Left lung (tissue), 10 donors: ENCODE results near the gene ZNF462. TPM values are rescaled to one million over a fixed set of nuclear protein-coding genes. Genes with fewer than 3 reads are reported as not detected.

Experiments
- ATAC-seq: fragments of 200-7000 bp; cut with Tn5 transposase; one replicate; pipeline ENCODE4 v1.9.1; 2020; ENCODE audit warnings: moderate library complexity
- DNase-seq, 4 donors: peaks; one replicate each; pipeline ENCODE4 v3.0.0-alpha.2; 2013 to 2020
- H3K27ac ChIP-seq, 2 donors: fragments of 200-600 bp; sonication (generic) in 1 of 2; one replicate each; pipeline versions ENCODE4 v1.5.0 to v1.8.0; 2020 to 2021
- H3K27me3 ChIP-seq, 2 donors: fragments of 200-600 bp; sonication (generic) in 1 of 2; one replicate each; pipeline versions ENCODE4 v1.5.0 to v1.8.0; 2020 to 2021
- H3K36me3 ChIP-seq, 2 donors: fragments of 200-600 bp; sonication (generic) in 1 of 2; one replicate each; pipeline versions ENCODE4 v1.5.0 to v1.8.0; 2020 to 2021
- H3K4me1 ChIP-seq, 2 donors: fragments of 200-600 bp; one replicate each; pipeline ENCODE4 v1.8.0; 2021
- H3K4me3 ChIP-seq, 2 donors: fragments of 200-600 bp; sonication (generic) in 1 of 2; one replicate each; pipeline versions ENCODE4 v1.5.0 to v1.8.0; 2020 to 2021; ENCODE audit warnings: mild to moderate bottlenecking in 1 of 2
- H3K9me3 ChIP-seq, 2 donors: fragments of 200-600 bp; sonication (generic) in 1 of 2; one replicate each; pipeline versions ENCODE4 v1.5.0 to v1.8.0; 2020 to 2021
- CTCF ChIP-seq, 2 donors: fragments of 200-600 bp; sonication (generic) in 1 of 2; IDR thresholded peaks; one replicate each; pipeline versions ENCODE4 v1.5.0 to v1.8.0; 2021; ENCODE audit warnings: antibody characterized with exemption in 2 of 2
- intact Hi-C, 2 donors: fragments of 100-400 bp; cut with DNase I; formaldehyde crosslinking; loops; one replicate each; pipeline versions ENCODE4 v1.11.2 to v1.14.2; 2022
- polyA plus RNA-seq, 6 donors: library from polyadenylated mRNA; unstranded; fragments of 120-200 nt; gene quantifications; one replicate each; pipeline ENCODE4 v1.2.1, GENCODE V29; 2013; ENCODE audit not compliant: insufficient read length in 6 of 6
- total RNA-seq, 2 donors: library from RNA; stranded (reverse); fragmentation: NEBNext Ultra II Directional; extraction: Animal tissue kit (Norgen Biotek cat#: 25700); gene quantifications; one replicate each; pipeline ENCODE4 v1.2.1, GENCODE V29; 2021
- donor health status: DM: no; HTN: yes; CAD: no.
- donor health status: DM: no; HTN: no; CAD: no.

Gene ZNF462
- total and polyA plus RNA-seq, 8 donors = 26.9 to 41.4 (median 30.8) TPM

GRCh38 chr9:107044872-107045271 is 181.9 kb downstream of the ZNF462 start:
- Histone ChIP-seq H3K4me3 (no peak overlapping the region), H3K4me1 (no peaks in the 10 kb centered on the region), H3K9me3 (no peaks in the 10 kb centered on the region), H3K27ac (no peak overlapping the region), H3K36me3 (no peaks in the 10 kb centered on the region), H3K27me3 (no peaks in the 10 kb centered on the region)
- DNase-seq = peak in 1 of 4 donors; percentile 42
- intact Hi-C loops = no loop called here
- TF ChIP-seq CTCF (IDR thresholded peaks at IDR 0.05) = no peak
- no peak for ATAC-seq

GRCh38 chr9:107046692-107047091 is 183.7 kb downstream of the ZNF462 start:
- H3K36me3 ChIP-seq = no peaks in the 10 kb centered on the region
- H3K9me3 ChIP-seq = no peaks in the 10 kb centered on the region
- no peaks in the 10 kb centered on the region for H3K27me3 ChIP-seq
- H3K27ac ChIP-seq = no peak overlapping the region
- TF ChIP-seq CTCF (IDR thresholded peaks at IDR 0.05) = no peak
- H3K4me3 ChIP-seq = no peak overlapping the region
- DNase-seq (no peak), ATAC-seq (no peak)
- H3K4me1 ChIP-seq = no peaks in the 10 kb centered on the region
- intact Hi-C loops = no loop called here

- no peak overlapping the region for H3K27ac ChIP-seq
- ATAC-seq (no peak), DNase-seq (peak in 1 of 4 donors; percentile 51)
- intact Hi-C loops = no loop called here
- no peaks in the 10 kb centered on the region for H3K4me1 ChIP-seq
- no peaks in the 10 kb centered on the region for H3K27me3 ChIP-seq
- TF ChIP-seq CTCF (IDR thresholded peaks at IDR 0.05) = no peak
- H3K4me3 ChIP-seq = no peak overlapping the region
- H3K36me3 ChIP-seq = no peaks in the 10 kb centered on the region
- H3K9me3 ChIP-seq = no peaks in the 10 kb centered on the region
These were observed 186.3 kb downstream of the ZNF462 start for GRCh38 chr9:107049046-107049802.

GRCh38 chr9:107049803-107050184 is 186.8 kb downstream of the ZNF462 start:
- DNase-seq = no peak

GRCh38 chr9:107051392-107051791 is 188.4 kb downstream of the ZNF462 start:
- intact Hi-C loops = no loop called here
- H3K4me1 ChIP-seq = no peaks in the 10 kb centered on the region
- H3K27ac ChIP-seq = no peak overlapping the region
- DNase-seq (no peak), ATAC-seq (no peak)
- H3K4me3 ChIP-seq = no peak overlapping the region
- no peaks in the 10 kb centered on the region for H3K9me3 ChIP-seq
- H3K27me3 ChIP-seq = no peaks in the 10 kb centered on the region
- no peaks in the 10 kb centered on the region for H3K36me3 ChIP-seq
- TF ChIP-seq CTCF (IDR thresholded peaks at IDR 0.05) = no peak

More at GRCh38 chr9:107049803-107050184, 186.8 kb downstream of the ZNF462 start:
- Histone ChIP-seq H3K36me3 (no peaks in the 10 kb centered on the region), H3K27me3 (no peaks in the 10 kb centered on the region), H3K9me3 (no peaks in the 10 kb centered on the region), H3K4me3 (no peak overlapping the region), H3K27ac (no peak overlapping the region), H3K4me1 (no peaks in the 10 kb centered on the region)
- no peak for TF ChIP-seq CTCF (IDR thresholded peaks at IDR 0.05)
- no peak for ATAC-seq
- intact Hi-C loops = no loop called here
